Activated CD8-positive, alpha-beta memory T cell treated with anti-CD3 and anti-CD28 coated beads, Interleukin-2, amount 10 ng/mL, durations not matched to agents 7 days and 5 days (primary cell): ENCODE results near the gene ADGRV1. TPM values are rescaled to one million over a fixed set of nuclear protein-coding genes. Genes with fewer than 3 reads are reported as not detected.

Source experiments
- ATAC-seq: fragments of 150-1000 bp; cut with Tn5 transposase; one replicate; pipeline ENCODE4 v1.10.0; 2021; ENCODE audit warnings: moderate library complexity
- CTCF ChIA-PET: fragments of 350-600 bp; sonication (Branson Sonifier 250); formaldehyde crosslinking; loops from one replicate; lab custom pipeline; 2021; ENCODE audit warnings: antibody characterized with exemption; lab: Charles Lee
- DNase-seq: peaks from one replicate; pipeline ENCODE4 v3.0.0-alpha.2; 2020
- H3K27ac Mint-ChIP-seq: one replicate; pipeline ENCODE4 v1.8.0; 2021; ENCODE audit warnings: mild to moderate bottlenecking, mixed read lengths
- H3K27me3 Mint-ChIP-seq: one replicate; pipeline ENCODE4 v1.8.0; 2021; ENCODE audit warnings: mixed read lengths
- H3K36me3 Mint-ChIP-seq: one replicate; pipeline ENCODE4 v1.8.0; 2021; ENCODE audit warnings: mild to moderate bottlenecking, mixed read lengths
- H3K4me1 Mint-ChIP-seq: one replicate; pipeline ENCODE4 v1.8.0; 2021; ENCODE audit warnings: mixed read lengths
- H3K4me3 Mint-ChIP-seq: one replicate; pipeline ENCODE4 v1.8.0; 2021; ENCODE audit warnings: mild to moderate bottlenecking, moderate library complexity, mixed read lengths
- H3K9me3 Mint-ChIP-seq: one replicate; pipeline ENCODE4 v1.8.0; 2022; ENCODE audit warnings: low read depth, mixed read lengths
- total RNA-seq, 2 experiments: library from RNA; stranded (reverse); gene quantifications; one replicate each; pipeline ENCODE4 v1.2.3, GENCODE V29; 2021

ADGRV1 gene
- total RNA-seq, 2 experiments from 2014 or later: 0.18 TPM; not detected in 1

GRCh38 chr5:91182763-91183162 lies 624.2 kb downstream of the ADGRV1 start:
- DNase-seq (no peak), ATAC-seq (peak; percentile 45)
- CTCF ChIA-PET: interaction anchor here (0.7 to 3.4 kb wide), 8 partner anchors 10 to 250 kb away, joined by 3 to 14 read pairs (median 3); no protein-coding TSS in a partner anchor
- Mint-ChIP-seq H3K9me3 (no peaks in the 10 kb centered on the region), H3K27ac (no peak overlapping the region), H3K4me3 (no peak overlapping the region), H3K36me3 (peaks cover 2% of the 10 kb centered on the region), H3K4me1 (peaks cover 11% of the 10 kb centered on the region), H3K27me3 (peaks cover 24% of the 10 kb centered on the region)

GRCh38 chr5:91183743-91184142 lies 625.1 kb downstream of the ADGRV1 start:
- no peak for DNase-seq
- Mint-ChIP-seq H3K36me3 (peaks cover 2% of the 10 kb centered on the region), H3K4me1 (peaks cover 11% of the 10 kb centered on the region), H3K27ac (no peak overlapping the region), H3K27me3 (peaks cover 27% of the 10 kb centered on the region), H3K9me3 (no peaks in the 10 kb centered on the region), H3K4me3 (no peak overlapping the region)
- CTCF ChIA-PET: interaction anchor here (0.9 to 3.4 kb wide), 4 partner anchors 23 to 251 kb away, joined by 3 to 14 read pairs (median 3); no protein-coding TSS in a partner anchor
- no peak for ATAC-seq

GRCh38 chr5:91186101-91186500 lies 627.5 kb downstream of the ADGRV1 start:
- ATAC-seq: no peak
- no peak for DNase-seq
- Mint-ChIP-seq H3K27me3 (peaks cover 33% of the 10 kb centered on the region), H3K9me3 (no peaks in the 10 kb centered on the region), H3K4me3 (no peak overlapping the region), H3K27ac (no peak overlapping the region), H3K36me3 (peaks cover 2% of the 10 kb centered on the region), H3K4me1 (peaks cover 14% of the 10 kb centered on the region)
- CTCF ChIA-PET: no interaction called here

- no peak for DNase-seq
- CTCF ChIA-PET: no interaction called here
- Mint-ChIP-seq H3K4me1 (peaks cover 14% of the 10 kb centered on the region), H3K9me3 (no peaks in the 10 kb centered on the region), H3K27me3 (peaks cover 31% of the 10 kb centered on the region), H3K27ac (no peak overlapping the region), H3K4me3 (no peak overlapping the region), H3K36me3 (peaks cover 2% of the 10 kb centered on the region)
- no peak for ATAC-seq
These were observed 628.4 kb downstream of the ADGRV1 start for GRCh38 chr5:91187032-91187431.

- Mint-ChIP-seq H3K27ac (no peak overlapping the region), H3K4me1 (peaks cover 6% of the 10 kb centered on the region), H3K36me3 (peaks cover 1% of the 10 kb centered on the region), H3K4me3 (no peak overlapping the region), H3K27me3 (peaks cover 31% of the 10 kb centered on the region), H3K9me3 (no peaks in the 10 kb centered on the region)
- ATAC-seq (no peak), DNase-seq (no peak)
- CTCF ChIA-PET: no interaction called here
These were observed 630.2 kb downstream of the ADGRV1 start for GRCh38 chr5:91188755-91189154.

- no peak overlapping the region for H3K27ac Mint-ChIP-seq
- H3K36me3 Mint-ChIP-seq: no peaks in the 10 kb centered on the region
- H3K4me1 Mint-ChIP-seq: peaks cover 2% of the 10 kb centered on the region
- DNase-seq (no peak), ATAC-seq (no peak)
- H3K9me3 Mint-ChIP-seq: no peaks in the 10 kb centered on the region
- H3K27me3 Mint-ChIP-seq: peaks cover 27% of the 10 kb centered on the region
- H3K4me3 Mint-ChIP-seq: no peak overlapping the region
- CTCF ChIA-PET: no interaction called here
These were observed 631.1 kb downstream of the ADGRV1 start for GRCh38 chr5:91189480-91190313.

- Mint-ChIP-seq H3K9me3 (no peaks in the 10 kb centered on the region), H3K36me3 (no peaks in the 10 kb centered on the region), H3K27me3 (peaks cover 26% of the 10 kb centered on the region), H3K4me1 (peaks cover 2% of the 10 kb centered on the region), H3K27ac (no peak overlapping the region), H3K4me3 (no peak overlapping the region)
- CTCF ChIA-PET: no interaction called here
- DNase-seq: no peak
- ATAC-seq: no peak
These were observed 631.7 kb downstream of the ADGRV1 start for GRCh38 chr5:91190314-91190690.

- CTCF ChIA-PET: interaction anchor here (1.6 kb wide), 1 partner anchor 12 kb away, joined by 3 read pairs; no protein-coding TSS in a partner anchor
- no peaks in the 10 kb centered on the region for H3K4me1 Mint-ChIP-seq
- peaks cover 24% of the 10 kb centered on the region for H3K27me3 Mint-ChIP-seq
- no peaks in the 10 kb centered on the region for H3K9me3 Mint-ChIP-seq
- ATAC-seq: no peak
- no peak for DNase-seq
- H3K27ac Mint-ChIP-seq: no peak overlapping the region
- no peak overlapping the region for H3K4me3 Mint-ChIP-seq
- H3K36me3 Mint-ChIP-seq: no peaks in the 10 kb centered on the region
These were observed 636.3 kb downstream of the ADGRV1 start for GRCh38 chr5:91194824-91195381.

- DNase-seq (no peak), ATAC-seq (no peak)
- H3K36me3 Mint-ChIP-seq: no peaks in the 10 kb centered on the region
- H3K4me3 Mint-ChIP-seq: no peak overlapping the region
- CTCF ChIA-PET: no interaction called here
- peaks cover 30% of the 10 kb centered on the region for H3K27me3 Mint-ChIP-seq
- H3K4me1 Mint-ChIP-seq: no peaks in the 10 kb centered on the region
- no peak overlapping the region for H3K27ac Mint-ChIP-seq
- H3K9me3 Mint-ChIP-seq: no peaks in the 10 kb centered on the region
These were observed 642.1 kb downstream of the ADGRV1 start for GRCh38 chr5:91200692-91201091.

- H3K27ac Mint-ChIP-seq: no peak overlapping the region
- no peaks in the 10 kb centered on the region for H3K36me3 Mint-ChIP-seq
- H3K4me3 Mint-ChIP-seq: no peak overlapping the region
- no peaks in the 10 kb centered on the region for H3K4me1 Mint-ChIP-seq
- no peak for ATAC-seq
- CTCF ChIA-PET: interaction anchor here (0.9 to 1.1 kb wide), 2 partner anchors 14 to 40 kb away, joined by 3 read pairs; no protein-coding TSS in a partner anchor
- H3K27me3 Mint-ChIP-seq: peaks cover 4% of the 10 kb centered on the region
- no peak for DNase-seq
- H3K9me3 Mint-ChIP-seq: no peaks in the 10 kb centered on the region
These were observed 647.5 kb downstream of the ADGRV1 start for GRCh38 chr5:91206103-91206502.

- CTCF ChIA-PET: interaction anchor here (0.7 to 1.1 kb wide), 3 partner anchors 13 to 244 kb away, joined by 3 read pairs; no protein-coding TSS in a partner anchor
These were observed 648.1 kb downstream of the ADGRV1 start for GRCh38 chr5:91206734-91207133.

GRCh38 chr5:91207248-91207647 lies 648.7 kb downstream of the ADGRV1 start:
- peaks cover 4% of the 10 kb centered on the region for H3K27me3 Mint-ChIP-seq
- DNase-seq (no peak), ATAC-seq (no peak)
- H3K4me1 Mint-ChIP-seq: no peaks in the 10 kb centered on the region
- H3K36me3 Mint-ChIP-seq: no peaks in the 10 kb centered on the region
- H3K27ac Mint-ChIP-seq: no peak overlapping the region
- no peak overlapping the region for H3K4me3 Mint-ChIP-seq
- CTCF ChIA-PET: interaction anchor here (0.7 to 1.4 kb wide), 3 partner anchors 13 to 244 kb away, joined by 3 read pairs; no protein-coding TSS in a partner anchor
- no peaks in the 10 kb centered on the region for H3K9me3 Mint-ChIP-seq

More at GRCh38 chr5:91206734-91207133, 648.1 kb downstream of the ADGRV1 start:
- Mint-ChIP-seq H3K9me3 (no peaks in the 10 kb centered on the region), H3K4me3 (no peak overlapping the region), H3K4me1 (no peaks in the 10 kb centered on the region), H3K27ac (no peak overlapping the region), H3K27me3 (peaks cover 4% of the 10 kb centered on the region), H3K36me3 (no peaks in the 10 kb centered on the region)
- no peak for DNase-seq
- no peak for ATAC-seq

GRCh38 chr5:91211997-91212713 lies 653.6 kb downstream of the ADGRV1 start:
- Mint-ChIP-seq H3K27ac (no peak overlapping the region), H3K4me3 (no peak overlapping the region), H3K27me3 (peaks cover 7% of the 10 kb centered on the region), H3K36me3 (no peaks in the 10 kb centered on the region), H3K4me1 (no peaks in the 10 kb centered on the region), H3K9me3 (no peaks in the 10 kb centered on the region)
- no peak for ATAC-seq
- no peak for DNase-seq
- CTCF ChIA-PET: interaction anchor here (1.2 kb wide), 1 partner anchor 173 kb away, joined by 3 read pairs; no protein-coding TSS in a partner anchor
